Measurements from ENCODE around the gene IGFN1.
A peak's percentile ranks its signal among the peaks of the same experiment; 100 is the strongest.

The IGFN1 gene

GRCh38 chr1:201172326-201172725 is 18.3 kb upstream of the IGFN1 start:
- H3K4me3 Mint-ChIP-seq, result peak overlapping the region; percentile 80
- H3K36me3 Mint-ChIP-seq (ENCODE audit: low read depth), result no peaks in the 10 kb centered on the region
- DNase-seq, result no peak
- H3K27ac Mint-ChIP-seq, result no peak overlapping the region
- peaks cover 42% of the 10 kb centered on the region for H3K27me3 Mint-ChIP-seq (ENCODE audit: low read depth, poor library complexity)
- H3K9me3 Mint-ChIP-seq, result no peaks in the 10 kb centered on the region
- TF ChIP-seq, protein P1, sequence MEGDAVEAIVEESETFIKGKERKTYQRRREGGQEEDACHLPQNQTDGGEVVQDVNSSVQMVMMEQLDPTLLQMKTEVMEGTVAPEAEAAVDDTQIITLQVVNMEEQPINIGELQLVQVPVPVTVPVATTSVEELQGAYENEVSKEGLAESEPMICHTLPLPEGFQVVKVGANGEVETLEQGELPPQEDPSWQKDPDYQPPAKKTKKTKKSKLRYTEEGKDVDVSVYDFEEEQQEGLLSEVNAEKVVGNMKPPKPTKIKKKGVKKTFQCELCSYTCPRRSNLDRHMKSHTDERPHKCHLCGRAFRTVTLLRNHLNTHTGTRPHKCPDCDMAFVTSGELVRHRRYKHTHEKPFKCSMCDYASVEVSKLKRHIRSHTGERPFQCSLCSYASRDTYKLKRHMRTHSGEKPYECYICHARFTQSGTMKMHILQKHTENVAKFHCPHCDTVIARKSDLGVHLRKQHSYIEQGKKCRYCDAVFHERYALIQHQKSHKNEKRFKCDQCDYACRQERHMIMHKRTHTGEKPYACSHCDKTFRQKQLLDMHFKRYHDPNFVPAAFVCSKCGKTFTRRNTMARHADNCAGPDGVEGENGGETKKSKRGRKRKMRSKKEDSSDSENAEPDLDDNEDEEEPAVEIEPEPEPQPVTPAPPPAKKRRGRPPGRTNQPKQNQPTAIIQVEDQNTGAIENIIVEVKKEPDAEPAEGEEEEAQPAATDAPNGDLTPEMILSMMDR (IDR thresholded peaks at IDR 0.05), result no peak
- peaks cover 62% of the 10 kb centered on the region for H3K4me1 Mint-ChIP-seq

DNA sequence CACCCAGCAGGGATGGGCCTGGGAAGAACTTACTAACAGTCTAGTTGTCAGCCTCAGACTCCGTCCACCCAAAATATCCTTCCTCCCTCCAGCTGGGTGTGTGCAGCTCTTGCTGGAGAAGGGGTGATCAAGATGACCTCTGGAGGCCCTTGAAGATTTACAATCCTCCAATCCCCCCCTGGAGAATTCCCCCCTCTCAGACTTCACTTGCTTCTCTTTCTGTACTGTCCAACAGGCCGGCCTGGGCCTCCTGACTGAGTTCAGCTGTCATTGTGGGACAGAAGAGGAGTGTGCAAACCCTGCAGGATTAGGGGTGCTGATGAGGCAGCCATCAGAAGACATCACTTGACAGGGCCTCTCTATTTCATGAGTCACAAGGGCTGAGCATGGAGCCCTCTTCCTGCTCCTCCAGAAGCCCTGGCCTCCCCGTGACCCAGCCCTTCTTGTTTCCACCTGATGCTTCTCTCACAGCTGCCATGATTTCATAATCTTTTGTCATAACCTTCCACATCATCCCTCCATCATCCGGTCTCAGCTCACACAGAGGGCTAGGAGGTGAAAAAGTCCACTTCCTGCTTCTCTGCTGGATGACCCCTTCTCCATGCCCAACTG is 17.5 kb upstream of the IGFN1 start:
- Mint-ChIP-seq H3K36me3 (ENCODE audit: low read depth) (no peaks in the 10 kb centered on the region), H3K4me3 (no peak overlapping the region), H3K27me3 (ENCODE audit: low read depth, poor library complexity) (peaks cover 49% of the 10 kb centered on the region), H3K9me3 (no peaks in the 10 kb centered on the region), H3K27ac (no peak overlapping the region), H3K4me1 (peaks cover 56% of the 10 kb centered on the region)
- TF ChIP-seq, protein P1 (IDR thresholded peaks at IDR 0.05), result no peak
- DNase-seq, result no peak

- TF ChIP-seq, protein P1 (IDR thresholded peaks at IDR 0.05), result no peak
- Mint-ChIP-seq H3K27me3 (ENCODE audit: low read depth, poor library complexity) (peaks cover 50% of the 10 kb centered on the region), H3K4me1 (peaks cover 56% of the 10 kb centered on the region), H3K27ac (no peak overlapping the region), H3K4me3 (no peak overlapping the region), H3K36me3 (ENCODE audit: low read depth) (no peaks in the 10 kb centered on the region), H3K9me3 (peaks cover 2% of the 10 kb centered on the region)
- DNase-seq, result no peak
Measured at GRCh38 chr1:201173736-201174135, 16.9 kb upstream of the IGFN1 start.

DNA sequence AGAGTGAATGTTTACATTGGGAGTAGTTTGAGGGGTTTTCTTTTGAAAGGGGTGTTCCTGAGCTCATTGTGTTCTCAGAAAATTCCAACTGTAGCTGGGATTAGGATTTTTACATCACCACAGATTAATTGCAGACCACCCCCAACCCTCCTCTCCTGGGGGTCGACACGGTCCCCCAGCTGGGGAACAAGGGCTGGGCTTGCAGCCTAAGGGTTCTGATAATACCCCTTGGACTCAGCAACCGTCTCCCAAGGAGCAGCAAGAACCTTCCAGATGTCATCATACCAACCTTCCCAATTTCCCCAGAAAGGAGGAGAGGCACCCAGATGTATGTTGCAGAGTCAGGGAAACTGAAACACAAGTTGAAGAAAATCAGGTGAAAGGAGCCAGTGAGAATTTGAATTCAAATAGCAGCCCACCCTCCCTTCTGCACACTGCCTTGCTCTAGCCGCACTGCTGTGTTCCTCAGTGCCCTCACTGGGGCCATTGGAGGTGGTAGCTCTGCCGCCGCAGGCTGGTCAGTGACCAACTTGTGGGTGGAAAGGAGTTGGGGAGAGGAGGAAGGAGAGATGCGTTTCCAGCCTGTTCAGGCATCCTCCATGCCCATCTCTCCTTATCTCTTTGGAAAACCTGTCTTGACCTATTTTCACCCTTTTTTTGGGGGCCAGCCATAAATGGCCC is 14.7 kb upstream of the IGFN1 start:
- Mint-ChIP-seq H3K27ac (no peak overlapping the region), H3K4me3 (no peak overlapping the region), H3K36me3 (ENCODE audit: low read depth) (no peaks in the 10 kb centered on the region), H3K9me3 (peaks cover 15% of the 10 kb centered on the region), H3K27me3 (ENCODE audit: low read depth, poor library complexity) (peaks cover 61% of the 10 kb centered on the region), H3K4me1 (peaks cover 49% of the 10 kb centered on the region)
- DNase-seq, result no peak
- TF ChIP-seq, protein P1 (IDR thresholded peaks at IDR 0.05), result no peak

GRCh38 chr1:201176940-201177339 is 13.7 kb upstream of the IGFN1 start:
- TF ChIP-seq, protein P1 (IDR thresholded peaks at IDR 0.05), result no peak
- Mint-ChIP-seq H3K9me3 (peaks cover 15% of the 10 kb centered on the region), H3K4me1 (peaks cover 48% of the 10 kb centered on the region), H3K4me3 (no peak overlapping the region), H3K27ac (no peak overlapping the region), H3K27me3 (ENCODE audit: low read depth, poor library complexity) (peaks cover 65% of the 10 kb centered on the region), H3K36me3 (ENCODE audit: low read depth) (no peaks in the 10 kb centered on the region)
- DNase-seq, result no peak

DNA sequence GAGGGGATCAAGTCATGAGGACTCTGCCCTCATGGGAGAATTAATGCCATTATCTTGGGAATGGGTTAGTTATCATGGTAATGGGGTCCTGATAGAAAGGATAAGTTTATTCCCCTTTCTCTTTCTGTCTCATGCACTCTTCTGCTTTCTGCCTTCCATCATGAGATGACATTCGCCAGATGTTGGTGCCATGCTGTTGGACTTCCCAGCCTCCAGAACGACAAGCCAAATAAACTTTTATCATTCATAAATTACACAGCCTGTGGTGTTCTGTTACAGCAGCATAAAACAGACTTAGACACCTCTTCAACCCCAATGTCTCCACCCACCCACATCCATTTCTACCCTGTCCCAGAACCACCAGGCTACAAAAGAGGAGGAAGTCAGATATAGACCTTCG is 11.9 kb upstream of the IGFN1 start:
- no peak for DNase-seq
- H3K4me3 Mint-ChIP-seq, result no peak overlapping the region
- peaks cover 15% of the 10 kb centered on the region for H3K9me3 Mint-ChIP-seq
- TF ChIP-seq, protein P1 (IDR thresholded peaks at IDR 0.05), result no peak
- H3K4me1 Mint-ChIP-seq, result peaks cover 35% of the 10 kb centered on the region
- peaks cover 68% of the 10 kb centered on the region for H3K27me3 Mint-ChIP-seq (ENCODE audit: low read depth, poor library complexity)
- no peaks in the 10 kb centered on the region for H3K36me3 Mint-ChIP-seq (ENCODE audit: low read depth)
- no peak overlapping the region for H3K27ac Mint-ChIP-seq
